Suprapubic skin (tissue), 3 donors: Measurements from ENCODE around the gene ACP4.

Experiments
- POLR2A ChIP-seq, 2 donors: fragments of 450-650 bp; IDR thresholded peaks; one replicate each; pipeline ENCODE4 v1.6.1; 2017; ENCODE audit warnings: antibody characterized with exemption in 2 of 2, mild to moderate bottlenecking in 2 of 2, moderate library complexity in 2 of 2
- TF ChIP-seq, protein P1 (sequence below), 2 donors: fragments of 200-600 bp in 1 of 2; fragments of 450-650 bp in 1 of 2; sonication (generic) in 1 of 2; IDR thresholded peaks; one replicate each; pipeline ENCODE4 v1.5.1; 2016 to 2019; ENCODE audit warnings: antibody characterized with exemption in 2 of 2, mild to moderate bottlenecking in 1 of 2, moderate library complexity in 1 of 2

DNA sequence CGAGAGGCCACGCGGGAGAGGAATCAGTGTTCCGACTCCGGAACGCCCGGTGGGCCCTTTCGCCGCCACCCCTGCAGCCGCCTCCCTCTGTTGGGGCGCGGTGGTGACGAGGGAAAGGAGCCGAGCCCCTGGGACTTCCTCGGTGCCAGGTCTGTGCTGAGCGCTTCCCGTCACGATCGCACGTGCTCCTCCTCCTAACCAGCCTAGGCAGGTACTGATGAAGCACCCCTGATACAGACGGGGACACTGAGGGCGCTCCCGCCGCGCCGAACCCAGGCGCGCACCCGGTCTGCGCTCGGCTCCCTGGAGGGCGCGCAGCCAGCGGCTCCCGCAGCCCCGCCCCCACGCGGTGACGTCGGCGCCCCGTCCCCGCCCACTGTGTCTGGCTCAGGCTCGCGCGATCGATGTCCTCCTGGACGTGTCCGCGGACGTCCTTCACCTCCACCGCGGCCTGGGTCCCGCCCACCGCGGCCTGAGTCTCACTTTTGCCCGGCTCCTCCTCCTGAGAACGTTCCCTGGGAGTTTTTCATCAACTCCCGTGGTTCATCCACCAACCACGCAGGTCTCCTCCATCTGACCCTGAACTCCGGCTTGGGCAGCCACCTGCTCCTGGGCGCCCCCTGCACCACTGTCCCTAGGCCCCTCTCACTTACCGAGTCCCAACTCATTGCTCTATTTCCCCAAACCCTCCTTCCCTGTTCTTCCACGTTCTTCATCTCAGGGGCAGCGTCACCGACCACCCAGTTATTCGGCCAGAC, 45.7 kb downstream of the ACP4 start:
- TF ChIP-seq POLR2A (IDR thresholded peaks at IDR 0.05), result no peak
- TF ChIP-seq, protein P1, sequence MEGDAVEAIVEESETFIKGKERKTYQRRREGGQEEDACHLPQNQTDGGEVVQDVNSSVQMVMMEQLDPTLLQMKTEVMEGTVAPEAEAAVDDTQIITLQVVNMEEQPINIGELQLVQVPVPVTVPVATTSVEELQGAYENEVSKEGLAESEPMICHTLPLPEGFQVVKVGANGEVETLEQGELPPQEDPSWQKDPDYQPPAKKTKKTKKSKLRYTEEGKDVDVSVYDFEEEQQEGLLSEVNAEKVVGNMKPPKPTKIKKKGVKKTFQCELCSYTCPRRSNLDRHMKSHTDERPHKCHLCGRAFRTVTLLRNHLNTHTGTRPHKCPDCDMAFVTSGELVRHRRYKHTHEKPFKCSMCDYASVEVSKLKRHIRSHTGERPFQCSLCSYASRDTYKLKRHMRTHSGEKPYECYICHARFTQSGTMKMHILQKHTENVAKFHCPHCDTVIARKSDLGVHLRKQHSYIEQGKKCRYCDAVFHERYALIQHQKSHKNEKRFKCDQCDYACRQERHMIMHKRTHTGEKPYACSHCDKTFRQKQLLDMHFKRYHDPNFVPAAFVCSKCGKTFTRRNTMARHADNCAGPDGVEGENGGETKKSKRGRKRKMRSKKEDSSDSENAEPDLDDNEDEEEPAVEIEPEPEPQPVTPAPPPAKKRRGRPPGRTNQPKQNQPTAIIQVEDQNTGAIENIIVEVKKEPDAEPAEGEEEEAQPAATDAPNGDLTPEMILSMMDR (IDR thresholded peaks at IDR 0.05), result no peak
